GM18511 (cell line): ENCODE results near the gene POFUT1.
"Not testable (repeated sequence)": the region's sequence is repeated elsewhere in the genome, so short reads cannot be mapped to it uniquely, and the experiment has no call there.

Experiments used
- ATAC-seq: cut with Tn5 transposase; IDR thresholded peaks from one replicate; pipeline ENCODE4 v1.9.1; 2021; ENCODE audit warnings: mild to moderate bottlenecking, moderate library complexity; ENCODE audit not compliant: unreplicated experiment

POFUT1 gene

DNA sequence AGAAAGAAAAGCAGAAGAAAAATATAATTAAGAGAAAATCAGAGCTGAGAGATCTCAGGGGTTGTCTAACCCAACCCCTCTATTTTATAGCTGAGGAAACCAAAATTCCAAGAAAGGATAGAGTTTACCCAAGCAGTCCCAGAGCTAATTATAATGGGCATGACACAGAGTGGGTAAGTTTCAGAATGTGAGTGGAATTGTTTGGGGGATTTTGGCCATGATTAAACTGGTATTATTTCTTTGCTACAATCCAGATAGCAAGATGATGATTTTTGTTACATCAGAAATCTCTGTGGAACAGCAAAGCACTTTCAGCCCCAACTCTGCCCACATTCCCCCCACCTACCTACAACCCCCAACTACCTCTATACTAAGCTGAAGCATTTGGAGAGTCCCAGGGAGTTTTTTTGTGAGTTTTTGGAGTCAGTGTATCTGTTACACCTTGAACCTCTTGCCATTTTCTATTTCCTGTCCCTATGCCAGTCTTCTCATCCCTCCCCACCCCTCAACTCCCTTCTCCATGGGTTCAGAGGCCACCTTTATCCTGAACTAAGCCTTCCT lies 24.7 kb downstream of the POFUT1 start:
- no peak for ATAC-seq

GRCh38 chr20:32233286-32233685 lies 25.6 kb downstream of the POFUT1 start:
- ATAC-seq, result no peak

DNA sequence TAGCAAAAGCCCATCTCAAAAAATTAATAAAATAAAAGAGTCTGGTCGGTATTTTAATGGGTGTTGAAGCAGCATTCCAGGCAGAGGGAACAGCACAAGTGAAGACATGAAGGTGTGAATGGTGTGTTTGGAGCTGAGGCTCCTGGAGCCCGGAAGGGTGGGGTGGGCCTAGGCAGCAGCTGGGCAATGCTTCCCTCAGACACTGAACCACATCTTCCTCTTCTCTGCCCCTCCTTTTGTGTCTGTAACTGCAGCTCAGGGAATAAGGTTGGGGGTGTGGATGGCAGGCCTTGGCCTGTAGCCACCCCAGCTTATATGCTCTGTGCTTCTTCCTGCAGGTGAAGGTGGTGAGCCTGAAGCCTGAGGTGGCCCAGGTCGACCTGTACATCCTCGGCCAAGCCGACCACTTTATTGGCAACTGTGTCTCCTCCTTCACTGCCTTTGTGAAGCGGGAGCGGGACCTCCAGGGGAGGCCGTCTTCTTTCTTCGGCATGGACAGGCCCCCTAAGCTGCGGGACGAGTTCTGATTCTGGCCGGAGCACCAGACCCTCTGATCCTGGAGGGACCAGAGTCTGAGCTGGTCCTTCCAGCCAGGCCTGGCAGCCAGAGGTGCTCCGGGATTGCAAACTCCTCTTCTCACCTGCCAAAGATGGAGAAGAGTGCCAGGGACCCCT lies 26.6 kb downstream of the POFUT1 start:
- no peak for ATAC-seq

- ATAC-seq, result no peak
Measured at GRCh38 chr20:32235331-32236047, 27.8 kb downstream of the POFUT1 start.

- no peak for ATAC-seq
Measured at GRCh38 chr20:32236048-32236533, 28.4 kb downstream of the POFUT1 start.

GRCh38 chr20:32236819-32237218 lies 29.1 kb downstream of the POFUT1 start:
- no peak for ATAC-seq

DNA sequence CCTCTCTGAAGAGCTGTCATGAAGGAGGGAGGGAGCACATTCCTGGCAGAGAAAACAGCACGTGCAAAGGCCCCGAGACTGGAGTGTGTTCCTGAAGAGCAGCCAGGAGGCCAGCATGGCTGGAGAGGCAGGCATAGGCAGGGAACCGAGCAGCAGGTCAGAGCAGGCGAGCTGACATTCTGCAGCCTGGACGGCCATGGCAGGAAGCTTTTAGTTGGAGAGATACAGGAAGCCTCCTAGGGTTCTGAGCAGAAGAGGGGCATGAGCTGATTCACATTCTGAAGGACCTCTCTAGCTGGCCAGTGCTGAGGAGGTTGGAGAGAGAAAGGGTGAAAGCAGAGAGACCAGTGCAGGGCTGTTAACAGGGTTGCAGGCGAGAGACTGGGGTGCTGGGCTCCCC lies 29.7 kb downstream of the POFUT1 start:
- no peak for ATAC-seq

DNA sequence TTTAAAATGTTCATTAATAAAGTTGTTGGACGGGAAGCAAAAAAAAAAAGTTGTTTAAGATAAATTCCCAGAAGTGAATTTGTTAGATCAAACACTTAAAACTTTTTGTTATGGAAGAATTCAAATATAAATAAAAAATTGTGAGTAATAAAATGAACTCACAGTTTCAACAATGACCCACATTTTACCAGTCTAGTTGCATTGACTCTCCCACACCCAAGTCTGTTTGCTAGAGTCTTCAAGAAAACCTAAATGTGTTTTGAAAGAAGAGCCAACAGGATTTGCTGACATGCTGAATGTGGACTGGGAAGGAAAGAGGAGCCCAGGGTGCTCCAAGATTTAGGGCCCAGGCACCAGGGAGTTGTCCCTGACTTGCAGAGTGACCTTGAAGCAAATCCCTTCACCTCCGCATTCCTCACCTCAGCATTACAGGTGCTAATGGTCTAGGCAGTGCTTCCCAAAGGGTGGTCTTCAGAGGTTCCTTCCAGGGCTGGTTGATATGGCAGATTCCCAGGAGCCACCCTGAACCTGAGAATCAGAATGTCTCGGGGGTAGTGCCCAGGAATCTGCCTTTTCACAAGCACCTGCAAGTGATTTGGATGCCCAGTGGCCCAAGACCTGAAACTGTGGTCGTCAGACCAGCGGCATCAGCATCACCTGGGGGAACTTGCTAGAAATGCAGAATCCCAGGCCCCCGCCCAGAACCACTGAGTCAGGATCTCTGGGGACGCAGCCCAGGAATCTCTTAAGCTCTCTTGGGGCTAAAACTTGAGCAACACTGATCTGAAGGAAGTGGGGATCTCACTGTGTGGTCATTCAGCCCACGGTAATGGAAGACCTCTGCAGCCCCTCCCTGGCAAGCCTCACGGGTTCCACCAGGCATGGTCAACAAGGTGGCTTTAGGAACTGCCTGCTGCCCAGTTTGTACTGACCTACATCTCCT lies 31.1 kb downstream of the POFUT1 start:
- no peak for ATAC-seq

DNA sequence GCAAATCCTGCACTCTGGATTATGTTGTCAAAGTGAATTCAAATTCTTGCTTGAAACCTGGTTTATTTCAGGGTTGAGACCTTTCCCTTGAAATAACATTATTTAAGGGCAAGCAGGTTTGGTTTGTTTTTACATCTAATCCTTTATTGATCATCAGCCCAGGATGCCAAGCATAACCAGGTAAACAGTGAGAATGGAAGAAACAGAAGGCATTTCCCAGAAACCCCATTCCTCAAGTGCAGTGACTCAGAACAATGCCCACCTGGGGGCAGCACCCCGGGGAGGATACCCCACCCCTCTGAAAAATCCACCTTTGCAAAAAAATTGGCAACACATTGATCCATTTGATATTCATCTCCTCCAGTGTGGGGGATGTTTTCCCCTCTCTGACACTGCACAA lies 32.5 kb downstream of the POFUT1 start:
- no peak for ATAC-seq

GRCh38 chr20:32241807-32242206 lies 34.1 kb downstream of the POFUT1 start:
- no peak for ATAC-seq

GRCh38 chr20:32244150-32244823 lies 36.6 kb downstream of the POFUT1 start:
- no peak for ATAC-seq

DNA sequence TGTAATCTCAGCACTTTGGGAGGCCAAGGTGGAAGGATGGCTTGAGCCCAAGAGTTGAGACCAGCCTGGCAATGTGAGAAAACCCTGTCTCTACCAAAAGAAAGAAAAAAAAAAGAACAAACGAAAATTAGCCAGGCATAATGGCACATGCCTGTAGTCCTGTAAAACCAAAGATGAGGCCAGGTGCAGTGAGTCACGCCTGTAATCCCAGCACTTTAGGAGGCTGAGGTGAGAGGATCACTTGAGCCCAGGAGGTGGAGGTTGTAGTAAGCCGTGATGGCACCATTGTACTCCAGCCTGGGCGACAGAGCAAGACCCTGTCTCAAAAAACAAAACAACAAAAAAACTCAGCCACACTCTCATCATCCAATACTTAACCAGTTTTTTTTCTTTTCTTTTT lies 37.3 kb downstream of the POFUT1 start:
- ATAC-seq, result no peak

GRCh38 chr20:32246208-32246607 lies 38.5 kb downstream of the POFUT1 start:
- ATAC-seq, result not testable (repeated sequence)

DNA sequence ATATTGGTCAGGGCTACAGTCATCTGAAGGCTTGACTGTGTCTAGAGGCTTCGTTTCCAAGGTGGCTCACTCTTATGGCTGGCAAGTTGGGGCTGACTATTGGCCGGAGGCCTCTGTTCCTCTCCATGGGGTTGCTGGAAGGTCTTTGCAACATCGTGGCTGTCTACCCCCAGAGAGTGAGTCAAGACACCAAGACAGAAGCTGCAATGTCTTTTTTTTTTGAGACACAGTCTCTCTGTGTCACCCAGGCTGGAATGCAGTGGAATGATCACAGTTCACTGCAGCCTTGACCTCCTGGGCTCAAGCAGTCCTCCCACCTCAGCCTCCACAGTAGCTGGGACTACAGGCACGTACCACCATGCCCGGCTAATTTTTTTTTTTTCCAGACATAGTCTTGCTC lies 40.4 kb downstream of the POFUT1 start:
- ATAC-seq, result no peak

GRCh38 chr20:32249030-32249738 lies 41.5 kb downstream of the POFUT1 start:
- no peak for ATAC-seq

DNA sequence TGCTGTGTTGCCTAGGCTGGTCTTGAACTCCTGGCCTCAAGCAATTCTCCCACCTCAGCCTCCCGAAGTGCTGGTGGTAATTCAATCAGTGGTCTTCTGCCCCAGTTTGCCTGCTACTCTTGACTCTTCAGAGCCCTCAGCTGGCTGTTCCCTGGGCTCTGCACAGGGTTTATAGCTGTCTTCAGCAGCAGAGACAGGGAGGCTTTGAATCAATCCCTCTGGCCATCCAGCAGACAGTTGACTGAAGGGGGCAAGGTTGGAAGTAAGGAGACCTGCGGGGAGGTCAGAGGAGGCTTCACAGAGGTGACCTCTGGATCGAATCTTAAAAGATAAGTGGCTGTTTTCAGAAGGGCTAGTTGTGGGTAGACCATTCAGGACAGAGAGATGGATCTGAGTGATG lies 43.8 kb downstream of the POFUT1 start:
- no peak for ATAC-seq

GRCh38 chr20:32252189-32252588 lies 44.5 kb downstream of the POFUT1 start:
- ATAC-seq, result no peak

GRCh38 chr20:32260973-32261372 lies 53.3 kb downstream of the POFUT1 start:
- not testable (repeated sequence) for ATAC-seq

- ATAC-seq, result no peak
Measured at GRCh38 chr20:32261644-32262043, 54.0 kb downstream of the POFUT1 start.

DNA sequence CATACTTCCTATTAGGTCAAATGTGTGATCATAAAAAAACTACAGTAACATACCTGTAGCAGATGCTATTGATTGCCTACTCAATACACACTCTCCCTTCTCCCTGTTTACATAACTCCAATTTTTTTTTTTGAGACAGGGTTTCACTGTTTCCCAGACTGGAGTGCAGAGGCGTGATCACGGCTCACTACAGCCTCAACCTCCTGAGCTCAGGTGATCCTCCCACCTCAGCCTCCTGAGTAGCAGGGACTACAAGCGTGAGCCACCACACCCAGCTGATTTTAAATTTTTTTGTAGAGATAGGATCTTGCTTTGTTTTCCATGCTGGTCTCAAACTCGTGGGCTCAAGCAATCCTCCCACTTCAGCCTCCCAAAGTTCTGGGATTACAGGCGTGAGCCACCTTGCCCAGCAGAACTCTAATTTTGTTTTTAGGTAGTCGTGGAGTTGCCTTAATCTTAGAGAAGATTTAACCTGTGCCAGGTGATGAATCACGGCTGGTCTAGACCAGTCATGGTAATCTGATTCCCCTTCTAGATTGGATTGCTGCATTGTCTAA lies 55.8 kb downstream of the POFUT1 start:
- ATAC-seq, result no peak
